GM12865 (cell line): Measurements from ENCODE around the gene S100A7A.

Experiments used
- DNase-seq: peaks from one replicate; pipeline ENCODE4 v3.0.0; 2010; ENCODE audit warnings: low read depth
- H3K4me3 ChIP-seq: 2 replicates; pipeline ENCODE4 v1.5.1; 2011; ENCODE audit warnings: mild to moderate bottlenecking, low read depth, low read length, control low read depth
- CTCF ChIP-seq: IDR thresholded peaks from 2 replicates; pipeline ENCODE4 v1.5.1; 2011; ENCODE audit warnings: low read length, control low read depth, low read depth, inconsistent platforms; ENCODE audit not compliant: insufficient read depth; ENCODE audit errors: missing control alignments

S100A7A gene

GRCh38 chr1:153415850-153416570, at the start of gene S100A7A:
S100A7A (plus strand) TSS chr1:153416520; CDS start chr1:153418083, 1,563 bp downstream.
- TF ChIP-seq CTCF, result no peak
- peak; percentile 8 for DNase-seq
- no peak within 1 kb of the TSS for H3K4me3 ChIP-seq

- no peak overlapping the region for H3K4me3 ChIP-seq
- DNase-seq, result no peak
- no peak for TF ChIP-seq CTCF
Measured at GRCh38 chr1:153367090-153367489, 49.2 kb upstream of the S100A7A start.

- H3K4me3 ChIP-seq, result no peak overlapping the region
- TF ChIP-seq CTCF, result no peak
- DNase-seq, result no peak
Measured at GRCh38 chr1:153368495-153368894, 47.8 kb upstream of the S100A7A start.

- TF ChIP-seq CTCF, result no peak
- no peak overlapping the region for H3K4me3 ChIP-seq
- DNase-seq, result no peak
Measured at GRCh38 chr1:153370146-153370545, 46.2 kb upstream of the S100A7A start.

- DNase-seq, result no peak
- TF ChIP-seq CTCF, result no peak
- no peak overlapping the region for H3K4me3 ChIP-seq
Measured at GRCh38 chr1:153371231-153371630, 45.1 kb upstream of the S100A7A start.

- no peak for DNase-seq
- TF ChIP-seq CTCF, result no peak
- no peak overlapping the region for H3K4me3 ChIP-seq
Measured at GRCh38 chr1:153372571-153372970, 43.7 kb upstream of the S100A7A start.

GRCh38 chr1:153374071-153374470, 42.2 kb upstream of the S100A7A start:
- no peak for DNase-seq
- no peak for TF ChIP-seq CTCF
- H3K4me3 ChIP-seq, result no peak overlapping the region
